GM06990 (cell line): ENCODE data around the gene TBC1D22A.

ENCODE experiments used
- DNase-seq: peaks from one replicate; pipeline ENCODE4 v3.0.0-alpha.2; 2011; ENCODE audit not compliant: insufficient read length; ENCODE audit errors: extremely low read depth
- H3K27me3 ChIP-seq: replicated peaks from 2 replicates; pipeline ENCODE4 v1.6.0; 2011; ENCODE audit warnings: low read length; ENCODE audit not compliant: control insufficient read depth, insufficient read depth
- H3K36me3 ChIP-seq: 2 replicates; pipeline ENCODE4 v1.5.1; 2011; ENCODE audit warnings: low read length; ENCODE audit not compliant: control insufficient read depth, insufficient read depth
- H3K4me3 ChIP-seq: replicated peaks from 2 replicates; pipeline ENCODE4 v1.5.1; 2011; ENCODE audit warnings: low read depth, mild to moderate bottlenecking, control low read depth, low read length
- CTCF ChIP-seq: IDR thresholded peaks from 2 replicates; pipeline ENCODE4 v1.5.1; 2011; ENCODE audit warnings: low read length, control low read depth, mild to moderate bottlenecking, inconsistent platforms; ENCODE audit not compliant: insufficient read depth, poor library complexity, severe bottlenecking

Gene TBC1D22A

GRCh38 chr22:46910624-46911023 lies 148.2 kb downstream of the TBC1D22A start:
- DNase-seq: no peak
- H3K36me3 ChIP-seq: peaks cover 30% of the 10 kb centered on the region
- TF ChIP-seq CTCF: no peak
- H3K27me3 ChIP-seq: no peaks in the 10 kb centered on the region
- no peak overlapping the region for H3K4me3 ChIP-seq

- Histone ChIP-seq H3K27me3 (no peaks in the 10 kb centered on the region), H3K4me3 (no peak overlapping the region), H3K36me3 (peaks cover 35% of the 10 kb centered on the region)
- no peak for DNase-seq
- TF ChIP-seq CTCF: no peak
Observed at GRCh38 chr22:46911346-46911745, 148.9 kb downstream of the TBC1D22A start.

GRCh38 chr22:46913351-46913750 lies 150.9 kb downstream of the TBC1D22A start:
- Histone ChIP-seq H3K27me3 (no peaks in the 10 kb centered on the region), H3K36me3 (peaks cover 32% of the 10 kb centered on the region)
- DNase-seq: no peak

GRCh38 chr22:46914481-46914880 lies 152.0 kb downstream of the TBC1D22A start:
- Histone ChIP-seq H3K36me3 (peaks cover 28% of the 10 kb centered on the region), H3K4me3 (no peak overlapping the region), H3K27me3 (no peaks in the 10 kb centered on the region)
- no peak for DNase-seq
- TF ChIP-seq CTCF: no peak

More at GRCh38 chr22:46913351-46913750, 150.9 kb downstream of the TBC1D22A start:
- H3K4me3 ChIP-seq: no peak overlapping the region
- TF ChIP-seq CTCF: no peak

GRCh38 chr22:46914916-46915894 lies 152.8 kb downstream of the TBC1D22A start:
- no peak overlapping the region for H3K4me3 ChIP-seq
- H3K27me3 ChIP-seq: no peaks in the 10 kb centered on the region
- DNase-seq: no peak
- TF ChIP-seq CTCF: no peak
- H3K36me3 ChIP-seq: peaks cover 28% of the 10 kb centered on the region
